RWPE2 (cell line): Measurements from ENCODE around the gene STRIT1.

Experiments used
- ATAC-seq: fragments of 200-7000 bp; cut with Tn5 transposase; 3 replicates; pipeline ENCODE4 v1.9.1; 2021; ENCODE audit warnings: low read depth
- DNase-seq: peaks from one replicate; pipeline ENCODE4 v3.0.0-alpha.2; 2020; ENCODE audit warnings: low spot score
- H3K27ac ChIP-seq: fragments of 450-650 bp; 2 replicates; pipeline ENCODE4 v1.5.1; 2017; ENCODE audit warnings: mild to moderate bottlenecking; ENCODE audit not compliant: poor library complexity, severe bottlenecking
- H3K27me3 ChIP-seq: fragments of 250-450 bp; sonication (Bioruptor Pico); 2 replicates; pipeline ENCODE4 v1.5.1; 2021; ENCODE audit warnings: mild to moderate bottlenecking, moderate library complexity; ENCODE audit not compliant: insufficient read depth, poor library complexity, severe bottlenecking
- H3K36me3 ChIP-seq: fragments of 250-450 bp; sonication (Bioruptor Pico); 2 replicates; pipeline ENCODE4 v1.5.1; 2020; ENCODE audit warnings: low read depth, mild to moderate bottlenecking, moderate library complexity
- H3K4me1 ChIP-seq: fragments of 250-450 bp; sonication (Bioruptor Pico); 2 replicates; pipeline ENCODE4 v1.5.1; 2021; ENCODE audit warnings: mild to moderate bottlenecking, moderate library complexity; ENCODE audit not compliant: insufficient read depth, poor library complexity, severe bottlenecking
- H3K4me3 ChIP-seq: fragments of 250-450 bp; sonication (Bioruptor Pico); 2 replicates; pipeline ENCODE4 v1.5.1; 2021; ENCODE audit warnings: mild to moderate bottlenecking, moderate library complexity; ENCODE audit not compliant: severe bottlenecking
- H3K9me3 ChIP-seq: fragments of 250-450 bp; sonication (Bioruptor Pico); 2 replicates; pipeline ENCODE4 v1.5.1; 2021; ENCODE audit warnings: mild to moderate bottlenecking, moderate library complexity; ENCODE audit not compliant: severe bottlenecking
- CTCF ChIP-seq: fragments of 450-650 bp; IDR thresholded peaks from one replicate; pipeline ENCODE4 v1.5.1; 2017; ENCODE audit warnings: mild to moderate bottlenecking, moderate library complexity; ENCODE audit not compliant: poor library complexity, severe bottlenecking

The STRIT1 gene

DNA sequence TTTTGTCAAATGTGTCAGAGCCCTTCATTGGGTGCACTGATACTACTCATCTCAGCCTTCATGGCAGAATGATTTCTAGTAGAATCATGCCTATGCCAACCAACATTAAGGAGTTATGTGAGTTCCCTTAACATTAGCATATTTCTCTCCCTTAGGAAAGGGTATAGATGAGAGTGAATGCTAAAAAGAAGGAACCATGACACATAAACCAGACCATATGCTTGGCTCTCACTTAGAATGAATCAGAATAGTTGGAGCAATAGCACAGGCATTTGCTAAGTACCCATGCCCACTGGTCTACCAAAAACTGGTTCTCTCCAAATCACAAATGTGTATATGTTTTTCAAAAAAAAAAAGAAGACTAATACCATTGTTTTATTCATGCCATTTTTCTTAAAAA is 51.1 kb downstream of the STRIT1 start:
- Histone ChIP-seq H3K4me3 (no peak overlapping the region), H3K36me3 (no peaks in the 10 kb centered on the region), H3K27ac (no peak overlapping the region), H3K27me3 (no peaks in the 10 kb centered on the region), H3K9me3 (no peaks in the 10 kb centered on the region), H3K4me1 (no peaks in the 10 kb centered on the region)
- TF ChIP-seq CTCF, result no peak
- DNase-seq (no peak), ATAC-seq (no peak; the same call in 2 of the 3 replicates)

- no peak for TF ChIP-seq CTCF
- H3K27me3 ChIP-seq, result no peaks in the 10 kb centered on the region
- no peak overlapping the region for H3K27ac ChIP-seq
- DNase-seq, result no peak
- no peaks in the 10 kb centered on the region for H3K36me3 ChIP-seq
- H3K4me3 ChIP-seq, result no peak overlapping the region
- no peaks in the 10 kb centered on the region for H3K9me3 ChIP-seq
- ATAC-seq, result no peak
- H3K4me1 ChIP-seq, result no peaks in the 10 kb centered on the region
These were observed 51.9 kb downstream of the STRIT1 start for GRCh38 chr3:155241579-155241978.
